Liver (tissue), 3 donors: ENCODE results near the gene PLPPR5.

ENCODE experiments used
- ATF3 ChIP-seq: IDR thresholded peaks from 2 replicates; pipeline ENCODE4 v1.6.1; 2016; ENCODE audit warnings: antibody characterized with exemption
- CTCF ChIP-seq: fragments of 150-350 bp; IDR thresholded peaks from 2 replicates; pipeline ENCODE4 v1.5.1; 2017; ENCODE audit warnings: improper control_type of control experiment, low read depth, low read length; ENCODE audit not compliant: missing input control
- EGR1 ChIP-seq, 2 donors: IDR thresholded peaks; 2 replicates each; pipeline ENCODE4 v1.6.1; 2016 to 2018; ENCODE audit warnings: antibody characterized with exemption in 2 of 2, low read depth in 2 of 2
- FOXA1 ChIP-seq: IDR thresholded peaks from 2 replicates; pipeline ENCODE4 v1.6.1; 2016; ENCODE audit warnings: antibody characterized with exemption
- GABPA ChIP-seq, 2 donors: IDR thresholded peaks in 1 of 2; conservative IDR thresholded peaks in 1 of 2; 2 replicates each; pipeline ENCODE4 v1.6.1; 2016; ENCODE audit warnings: antibody characterized with exemption in 2 of 2, mild to moderate bottlenecking in 1 of 2, moderate library complexity in 1 of 2
- JUND ChIP-seq, 2 donors: IDR thresholded peaks; 2 replicates each; pipeline ENCODE4 v1.6.1; 2016; ENCODE audit warnings: antibody characterized with exemption in 2 of 2
- MAX ChIP-seq: IDR thresholded peaks from 2 replicates; pipeline ENCODE4 v1.6.1; 2016; ENCODE audit warnings: antibody characterized with exemption
- RAD21 ChIP-seq, 2 donors: IDR thresholded peaks; 2 replicates each; pipeline ENCODE4 v1.6.1; 2016; ENCODE audit warnings: antibody characterized with exemption in 2 of 2, mild to moderate bottlenecking in 2 of 2
- REST ChIP-seq: IDR thresholded peaks from 2 replicates; pipeline ENCODE4 v1.6.1; 2016; ENCODE audit warnings: antibody characterized with exemption, mild to moderate bottlenecking
- TAF1 ChIP-seq: conservative IDR thresholded peaks from 2 replicates; pipeline ENCODE4 v1.6.1; 2016; ENCODE audit warnings: antibody characterized with exemption, mild to moderate bottlenecking
- ZBTB33 ChIP-seq: IDR thresholded peaks from 2 replicates; pipeline ENCODE4 v1.6.1; 2016; ENCODE audit warnings: antibody characterized with exemption
- donor health status: healthy.
- donor health status: healthy.

- TF ChIP-seq GABPA (IDR thresholded peaks at IDR 0.05 in 1 of 2, conservative IDR thresholded peaks at IDR 0.05 in 1 of 2) (no peak), ATF3 (no peak), TAF1 (no peak), CTCF (no peak), EGR1 (IDR thresholded peaks at IDR 0.05; ENCODE audit: low read depth in 2 of 2) (no peak), REST (no peak), MAX (no peak), ZBTB33 (no peak), RAD21 (IDR thresholded peaks at IDR 0.05) (no peak), JUND (IDR thresholded peaks at IDR 0.05) (no peak), FOXA1 (no peak)
These were observed 119.8 kb downstream of the PLPPR5 start for GRCh38 chr1:98884864-98885263.
